Neural progenitor cell (in vitro differentiated cells): ENCODE results near the gene CDC25B.

Source experiments
- EZH2 ChIP-seq: fragments of 200-600 bp; sonication (generic); IDR thresholded peaks from 2 replicates; pipeline ENCODE4 v1.6.1; 2017; ENCODE audit warnings: antibody characterized with exemption, mild to moderate bottlenecking, moderate library complexity
- EZH2phosphoT487 ChIP-seq: fragments of 200-600 bp; sonication (generic); IDR thresholded peaks from 2 replicates; pipeline ENCODE4 v1.6.1; 2017; ENCODE audit warnings: antibody characterized with exemption
- TF ChIP-seq, protein P1 (sequence below): fragments of 200-600 bp; sonication (generic); IDR thresholded peaks from 2 replicates; pipeline ENCODE4 v1.5.1; 2017; ENCODE audit warnings: antibody characterized with exemption, mild to moderate bottlenecking

DNA sequence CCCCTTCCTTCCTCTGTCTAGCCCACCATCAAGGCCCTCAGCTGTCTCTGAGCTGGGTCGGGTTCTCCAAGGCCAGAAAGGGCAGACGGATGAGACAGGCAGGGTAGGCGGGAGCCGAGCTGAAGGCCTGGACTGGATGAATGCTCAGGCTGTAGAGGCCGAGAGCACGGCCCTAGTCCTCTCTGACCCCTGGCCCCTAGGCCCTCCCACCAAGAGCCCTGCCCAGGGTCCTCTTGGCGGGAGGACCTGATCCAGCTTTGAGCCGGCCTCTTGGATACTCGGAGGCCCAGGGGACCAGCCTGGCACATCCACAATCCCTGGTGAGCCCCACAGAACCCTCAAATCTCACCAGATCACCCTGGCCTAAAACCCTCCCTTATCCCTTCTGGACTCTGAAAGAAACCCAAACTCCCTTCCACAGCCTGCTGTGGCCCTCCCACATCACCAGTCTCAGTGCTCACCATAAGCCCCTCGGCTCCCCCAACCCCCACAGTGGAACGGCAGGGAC lies 36.7 kb upstream of the CDC25B start:
- no peak for TF ChIP-seq EZH2
- TF ChIP-seq, protein P1, sequence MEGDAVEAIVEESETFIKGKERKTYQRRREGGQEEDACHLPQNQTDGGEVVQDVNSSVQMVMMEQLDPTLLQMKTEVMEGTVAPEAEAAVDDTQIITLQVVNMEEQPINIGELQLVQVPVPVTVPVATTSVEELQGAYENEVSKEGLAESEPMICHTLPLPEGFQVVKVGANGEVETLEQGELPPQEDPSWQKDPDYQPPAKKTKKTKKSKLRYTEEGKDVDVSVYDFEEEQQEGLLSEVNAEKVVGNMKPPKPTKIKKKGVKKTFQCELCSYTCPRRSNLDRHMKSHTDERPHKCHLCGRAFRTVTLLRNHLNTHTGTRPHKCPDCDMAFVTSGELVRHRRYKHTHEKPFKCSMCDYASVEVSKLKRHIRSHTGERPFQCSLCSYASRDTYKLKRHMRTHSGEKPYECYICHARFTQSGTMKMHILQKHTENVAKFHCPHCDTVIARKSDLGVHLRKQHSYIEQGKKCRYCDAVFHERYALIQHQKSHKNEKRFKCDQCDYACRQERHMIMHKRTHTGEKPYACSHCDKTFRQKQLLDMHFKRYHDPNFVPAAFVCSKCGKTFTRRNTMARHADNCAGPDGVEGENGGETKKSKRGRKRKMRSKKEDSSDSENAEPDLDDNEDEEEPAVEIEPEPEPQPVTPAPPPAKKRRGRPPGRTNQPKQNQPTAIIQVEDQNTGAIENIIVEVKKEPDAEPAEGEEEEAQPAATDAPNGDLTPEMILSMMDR, result no peak
- no peak for TF ChIP-seq EZH2phosphoT487
